22Rv1 (cell line): ENCODE results near the gene DNM3.

Source experiments
- ZFX ChIP-seq: fragments of 450-650 bp; IDR thresholded peaks from 2 replicates; pipeline ENCODE4 v1.6.1; 2017; ENCODE audit warnings: antibody characterized with exemption, borderline replicate concordance
- TF ChIP-seq, protein P1 (sequence below): fragments of 450-650 bp; IDR thresholded peaks from 2 replicates; pipeline ENCODE4 v1.5.1; 2017; ENCODE audit warnings: mild to moderate bottlenecking

DNA sequence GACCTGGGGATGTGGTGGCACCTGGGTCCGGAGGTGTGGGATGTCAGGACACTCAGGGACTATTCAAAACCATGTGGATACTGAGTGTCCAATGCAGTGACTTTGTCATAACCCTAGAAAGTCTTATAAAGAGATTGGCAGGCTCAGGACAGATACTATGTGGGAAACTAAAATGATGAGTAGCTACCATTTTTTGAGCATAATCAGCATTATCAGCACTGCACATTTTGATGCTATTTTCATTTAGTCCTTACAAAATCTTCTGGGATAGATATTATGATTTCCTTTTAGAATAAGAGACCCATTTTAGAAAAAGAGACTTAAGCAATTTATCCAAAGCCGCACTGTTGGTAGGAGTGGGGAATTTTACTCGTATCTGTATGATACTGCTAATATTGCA is 93.4 kb downstream of the DNM3 start:
- TF ChIP-seq, protein P1, sequence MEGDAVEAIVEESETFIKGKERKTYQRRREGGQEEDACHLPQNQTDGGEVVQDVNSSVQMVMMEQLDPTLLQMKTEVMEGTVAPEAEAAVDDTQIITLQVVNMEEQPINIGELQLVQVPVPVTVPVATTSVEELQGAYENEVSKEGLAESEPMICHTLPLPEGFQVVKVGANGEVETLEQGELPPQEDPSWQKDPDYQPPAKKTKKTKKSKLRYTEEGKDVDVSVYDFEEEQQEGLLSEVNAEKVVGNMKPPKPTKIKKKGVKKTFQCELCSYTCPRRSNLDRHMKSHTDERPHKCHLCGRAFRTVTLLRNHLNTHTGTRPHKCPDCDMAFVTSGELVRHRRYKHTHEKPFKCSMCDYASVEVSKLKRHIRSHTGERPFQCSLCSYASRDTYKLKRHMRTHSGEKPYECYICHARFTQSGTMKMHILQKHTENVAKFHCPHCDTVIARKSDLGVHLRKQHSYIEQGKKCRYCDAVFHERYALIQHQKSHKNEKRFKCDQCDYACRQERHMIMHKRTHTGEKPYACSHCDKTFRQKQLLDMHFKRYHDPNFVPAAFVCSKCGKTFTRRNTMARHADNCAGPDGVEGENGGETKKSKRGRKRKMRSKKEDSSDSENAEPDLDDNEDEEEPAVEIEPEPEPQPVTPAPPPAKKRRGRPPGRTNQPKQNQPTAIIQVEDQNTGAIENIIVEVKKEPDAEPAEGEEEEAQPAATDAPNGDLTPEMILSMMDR, result no peak
- TF ChIP-seq ZFX, result no peak
